Kidney (tissue), 14 donors: ENCODE measurements around the gene TMEM229B. TPM values are rescaled to one million over a fixed set of nuclear protein-coding genes. Genes with fewer than 3 reads are reported as not detected.

Experiments
- DNase-seq, 5 donors: peaks; one replicate each; pipeline ENCODE4 v3.0.0-alpha.2; 2013 to 2020
- FAIRE-seq: peaks from 2 replicates; lab custom pipeline; 2012; peaks lifted over from hg19 to GRCh38; lab: Jason Lieb, UNC
- H3K27ac ChIP-seq, 2 donors: one replicate each; pipeline ENCODE4 v1.7.0; 2013; ENCODE audit warnings: low read depth in 2 of 2, low read length in 2 of 2, inconsistent platforms in 1 of 2
- H3K27me3 ChIP-seq: one replicate; pipeline ENCODE4 v1.7.1; 2013; ENCODE audit warnings: low read length, inconsistent platforms; ENCODE audit not compliant: control insufficient read depth, insufficient read depth
- H3K36me3 ChIP-seq, 3 donors: one replicate each; pipeline versions ENCODE4 v1.7.0 to v1.7.1; 2013; ENCODE audit warnings: low read length in 3 of 3, control low read depth in 1 of 3, inconsistent platforms in 1 of 3; ENCODE audit not compliant: insufficient read depth in 3 of 3, control insufficient read depth in 2 of 3
- H3K4me1 ChIP-seq, 3 donors: one replicate each; pipeline versions ENCODE4 v1.7.0 to v1.7.1; 2013; ENCODE audit warnings: low read length in 3 of 3, inconsistent platforms in 1 of 3, low read depth in 1 of 3; ENCODE audit not compliant: control insufficient read depth in 2 of 3, insufficient read depth in 2 of 3
- H3K4me3 ChIP-seq, 3 donors: one replicate each; pipeline versions ENCODE4 v1.7.0 to v1.8.1; 2013; ENCODE audit warnings: low read length in 3 of 3, control low read depth in 1 of 3, inconsistent platforms in 1 of 3
- H3K9ac ChIP-seq, 3 donors: one replicate each; pipeline versions ENCODE4 v1.7.0 to v1.7.1; 2013; ENCODE audit warnings: low read length in 3 of 3, control low read depth in 1 of 3, inconsistent platforms in 1 of 3
- H3K9me3 ChIP-seq, 3 donors: one replicate each; pipeline versions ENCODE4 v1.7.0 to v1.7.1; 2013; ENCODE audit warnings: low read length in 3 of 3, control low read depth in 1 of 3, inconsistent platforms in 1 of 3; ENCODE audit not compliant: control insufficient read depth in 2 of 3, insufficient read depth in 1 of 3
- intact Hi-C: fragments of 100-400 bp; cut with DNase I; formaldehyde crosslinking; loops from one replicate; pipeline ENCODE4 v1.11.1; 2022
- polyA plus RNA-seq: library from polyadenylated mRNA; stranded (reverse); fragments of 350-450 nt; fragmentation: Illumina TruSeq; extraction: RNeasy Lipid Tissue Mini Kit (QIAGEN cat#74804); gene quantifications from one replicate; pipeline ENCODE4 v1.2.3, GENCODE V29; 2014; ENCODE audit warnings: low read depth, low replicate concordance; ENCODE audit not compliant: insufficient read depth
- total RNA-seq: library from RNA; stranded (reverse); fragmentation: NEBNext Ultra II Directional; extraction: Animal tissue kit (Norgen Biotek cat#: 25700); gene quantifications from one replicate; pipeline ENCODE4 v1.2.1, GENCODE V29; 2021
- TF ChIP-seq, protein P1 (sequence below): IDR thresholded peaks from 3 replicates; pipeline ENCODE4 v1.5.1; 2012; ENCODE audit warnings: mild to moderate bottlenecking, moderate library complexity, borderline replicate concordance; ENCODE audit not compliant: insufficient read depth; ENCODE audit errors: extremely low read depth
- donor health status: control.
- donor health status: control.
- donor health status: control.
- donor health status: control.
- donor health status: control.
- donor health status: DM: yes; HTN: yes; CAD: no.
- donor health status: Normal renal cell carcinoma (clear cell type).

The TMEM229B gene
- total and polyA plus RNA-seq, 2 donors from 2014 or later = 3.1 to 7.8 TPM

DNA sequence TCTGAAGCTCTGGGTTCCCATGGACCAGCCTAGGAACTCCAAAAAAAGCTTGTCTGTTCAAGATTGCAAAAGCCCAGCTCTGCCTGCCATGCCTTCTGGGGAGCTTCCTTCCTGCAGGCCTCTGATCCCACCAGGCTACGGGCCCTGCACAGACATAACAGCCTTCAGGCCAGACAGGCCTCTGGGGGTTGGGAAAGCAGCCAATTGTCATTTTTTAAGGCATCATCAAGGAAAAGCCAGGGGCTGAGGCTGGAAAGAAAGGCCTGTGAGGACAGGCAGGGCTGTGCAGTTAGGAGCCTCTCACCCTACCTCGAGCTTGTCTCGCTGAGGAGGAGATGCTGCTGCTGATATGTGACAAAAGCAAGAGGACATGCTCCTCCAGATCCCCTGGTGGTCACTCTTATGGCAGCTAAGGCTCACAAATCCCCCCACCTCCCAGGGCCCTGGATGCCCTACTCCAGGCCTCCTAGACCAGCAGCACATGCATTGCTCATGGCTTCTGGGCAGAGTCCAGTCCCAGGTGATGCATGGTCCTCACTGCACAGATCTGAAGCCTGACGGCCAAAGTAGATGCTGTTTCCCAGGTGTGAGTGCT lies 2.9 kb downstream of the TMEM229B start:
- peak in 2 of 5 donors; percentile 18 to 54 for DNase-seq
- no peak overlapping the region for H3K4me3 ChIP-seq
- intact Hi-C loops = no loop called here
- FAIRE-seq = no peak
- H3K9me3 ChIP-seq = no peaks in the 10 kb centered on the region
- peaks cover 0 to 7% (median 0%) of the 10 kb centered on the region in 3 donors for H3K4me1 ChIP-seq
- no peaks in the 10 kb centered on the region for H3K27me3 ChIP-seq
- TF ChIP-seq, protein P1, sequence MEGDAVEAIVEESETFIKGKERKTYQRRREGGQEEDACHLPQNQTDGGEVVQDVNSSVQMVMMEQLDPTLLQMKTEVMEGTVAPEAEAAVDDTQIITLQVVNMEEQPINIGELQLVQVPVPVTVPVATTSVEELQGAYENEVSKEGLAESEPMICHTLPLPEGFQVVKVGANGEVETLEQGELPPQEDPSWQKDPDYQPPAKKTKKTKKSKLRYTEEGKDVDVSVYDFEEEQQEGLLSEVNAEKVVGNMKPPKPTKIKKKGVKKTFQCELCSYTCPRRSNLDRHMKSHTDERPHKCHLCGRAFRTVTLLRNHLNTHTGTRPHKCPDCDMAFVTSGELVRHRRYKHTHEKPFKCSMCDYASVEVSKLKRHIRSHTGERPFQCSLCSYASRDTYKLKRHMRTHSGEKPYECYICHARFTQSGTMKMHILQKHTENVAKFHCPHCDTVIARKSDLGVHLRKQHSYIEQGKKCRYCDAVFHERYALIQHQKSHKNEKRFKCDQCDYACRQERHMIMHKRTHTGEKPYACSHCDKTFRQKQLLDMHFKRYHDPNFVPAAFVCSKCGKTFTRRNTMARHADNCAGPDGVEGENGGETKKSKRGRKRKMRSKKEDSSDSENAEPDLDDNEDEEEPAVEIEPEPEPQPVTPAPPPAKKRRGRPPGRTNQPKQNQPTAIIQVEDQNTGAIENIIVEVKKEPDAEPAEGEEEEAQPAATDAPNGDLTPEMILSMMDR = no peak
- no peak overlapping the region for H3K9ac ChIP-seq
- H3K27ac ChIP-seq = no peak overlapping the region
- no peaks in the 10 kb centered on the region for H3K36me3 ChIP-seq

DNA sequence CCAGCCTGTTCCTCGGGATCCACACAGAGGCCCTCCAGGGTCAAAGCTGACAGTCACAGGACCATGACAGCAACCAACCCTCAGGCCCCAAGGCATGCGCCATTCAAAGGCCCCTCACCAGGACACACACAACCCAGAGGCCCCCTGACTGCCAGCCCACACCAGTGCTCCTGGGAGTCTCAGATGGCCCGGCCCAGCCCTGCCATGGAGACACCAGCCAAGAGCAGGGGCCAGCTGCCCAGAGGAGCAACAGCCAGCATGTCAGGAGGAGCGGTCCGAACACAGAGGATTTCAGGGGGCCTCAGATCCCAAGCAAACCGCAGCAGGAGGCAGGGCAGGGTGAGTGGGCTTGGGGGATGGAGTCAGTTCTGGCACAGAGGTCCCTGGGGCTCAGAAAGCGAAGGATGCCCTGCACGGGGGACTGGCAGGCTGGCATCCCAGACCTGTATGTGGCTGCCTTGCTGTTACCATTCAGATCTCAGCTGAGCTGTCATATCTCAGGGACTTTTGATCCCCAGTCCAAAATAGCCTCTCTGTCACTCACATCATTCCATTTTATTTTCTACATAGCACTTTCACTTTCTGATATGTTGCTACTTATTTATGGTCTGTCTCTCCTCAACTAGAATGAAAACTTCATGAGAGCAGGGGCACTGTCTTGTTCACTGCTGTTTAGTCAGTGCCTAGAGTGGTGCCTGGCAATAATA lies 4.8 kb downstream of the TMEM229B start:
- Histone ChIP-seq H3K27me3 (no peaks in the 10 kb centered on the region), H3K9ac (no peak overlapping the region), H3K4me1 (peaks cover 0 to 3% (median 0%) of the 10 kb centered on the region in 3 donors), H3K9me3 (no peaks in the 10 kb centered on the region), H3K27ac (no peak overlapping the region), H3K36me3 (no peaks in the 10 kb centered on the region), H3K4me3 (no peak overlapping the region)
- TF ChIP-seq, protein P1 = no peak
- intact Hi-C loops = no loop called here
- FAIRE-seq (no peak), DNase-seq (peak in 1 of 5 donors; percentile 48)

GRCh38 chr14:67482231-67483164 lies 6.0 kb downstream of the TMEM229B start:
- Histone ChIP-seq H3K4me3 (no peak overlapping the region), H3K9ac (no peak overlapping the region), H3K27me3 (no peaks in the 10 kb centered on the region), H3K36me3 (no peaks in the 10 kb centered on the region), H3K9me3 (no peaks in the 10 kb centered on the region), H3K4me1 (no peaks in the 10 kb centered on the region), H3K27ac (no peak overlapping the region)
- TF ChIP-seq, protein P1 = no peak
- DNase-seq (peak in 1 of 5 donors; percentile 37), FAIRE-seq (no peak)
- intact Hi-C loops = no loop called here
